Measurements from ENCODE around the gene PFN3.
"Not testable (repeated sequence)": the region's sequence is repeated elsewhere in the genome, so short reads cannot be mapped to it uniquely, and the experiment has no call there.

The PFN3 gene

GRCh38 chr5:177367323-177367848 is 33.1 kb downstream of the PFN3 start:
- Histone ChIP-seq H3K36me3 (ENCODE audit: control insufficient read depth, insufficient read depth, low read length, severe bottlenecking) (no peaks in the 10 kb centered on the region), H3K4me1 (ENCODE audit: control insufficient read depth, insufficient read depth, low read length) (peaks cover 24% of the 10 kb centered on the region)
- no peak for DNase-seq (ENCODE audit: low read depth)

GRCh38 chr5:177366528-177367322 is 33.7 kb downstream of the PFN3 start:
- H3K36me3 ChIP-seq (ENCODE audit: control insufficient read depth, insufficient read depth, low read length, severe bottlenecking): no peaks in the 10 kb centered on the region
- H3K27me3 ChIP-seq (replicated peaks; ENCODE audit: control insufficient read depth, insufficient read depth, low read length): peaks cover 18% of the 10 kb centered on the region
- peaks cover 24% of the 10 kb centered on the region for H3K4me1 ChIP-seq (ENCODE audit: control insufficient read depth, insufficient read depth, low read length)
- H3K4me3 ChIP-seq (ENCODE audit: low read length): peak overlapping the region; percentile 80
- DNase-seq (ENCODE audit: low read depth): peak; percentile 77
- H3K9me3 ChIP-seq (ENCODE audit: control insufficient read depth, low read length): no peaks in the 10 kb centered on the region
- H3K9ac ChIP-seq (ENCODE audit: low read length): peak overlapping the region; percentile 79

More at GRCh38 chr5:177367323-177367848, 33.1 kb downstream of the PFN3 start:
- Histone ChIP-seq H3K9ac (ENCODE audit: low read length) (peak overlapping the region; percentile 11), H3K27me3 (replicated peaks; ENCODE audit: control insufficient read depth, insufficient read depth, low read length) (peaks cover 14% of the 10 kb centered on the region), H3K9me3 (ENCODE audit: control insufficient read depth, low read length) (no peaks in the 10 kb centered on the region), H3K4me3 (ENCODE audit: low read length) (peak overlapping the region; percentile 80)

- H3K4me1 ChIP-seq (ENCODE audit: control insufficient read depth, insufficient read depth, low read length): peaks cover 21% of the 10 kb centered on the region
- no peaks in the 10 kb centered on the region for H3K9me3 ChIP-seq (ENCODE audit: control insufficient read depth, low read length)
- H3K27me3 ChIP-seq (replicated peaks; ENCODE audit: control insufficient read depth, insufficient read depth, low read length): peaks cover 24% of the 10 kb centered on the region
- no peaks in the 10 kb centered on the region for H3K36me3 ChIP-seq (ENCODE audit: control insufficient read depth, insufficient read depth, low read length, severe bottlenecking)
- peak overlapping the region; percentile 80 for H3K4me3 ChIP-seq (ENCODE audit: low read length)
- H3K9ac ChIP-seq (ENCODE audit: low read length): peak overlapping the region; percentile 79
- no peak for DNase-seq (ENCODE audit: low read depth)
Observed at GRCh38 chr5:177365845-177366527, 34.5 kb downstream of the PFN3 start.

GRCh38 chr5:177364159-177364962 is 36.1 kb downstream of the PFN3 start:
- no peak for DNase-seq (ENCODE audit: low read depth)
- Histone ChIP-seq H3K4me3 (ENCODE audit: low read length) (no peak overlapping the region), H3K36me3 (ENCODE audit: control insufficient read depth, insufficient read depth, low read length, severe bottlenecking) (no peaks in the 10 kb centered on the region), H3K9ac (ENCODE audit: low read length) (no peak overlapping the region), H3K27me3 (replicated peaks; ENCODE audit: control insufficient read depth, insufficient read depth, low read length) (peaks cover 30% of the 10 kb centered on the region), H3K4me1 (ENCODE audit: control insufficient read depth, insufficient read depth, low read length) (peaks cover 21% of the 10 kb centered on the region), H3K9me3 (ENCODE audit: control insufficient read depth, low read length) (no peaks in the 10 kb centered on the region)

- no peak for DNase-seq (ENCODE audit: low read depth)
- Histone ChIP-seq H3K9me3 (ENCODE audit: control insufficient read depth, low read length) (no peaks in the 10 kb centered on the region), H3K27me3 (replicated peaks; ENCODE audit: control insufficient read depth, insufficient read depth, low read length) (peaks cover 36% of the 10 kb centered on the region), H3K9ac (ENCODE audit: low read length) (no peak overlapping the region), H3K4me3 (ENCODE audit: low read length) (no peak overlapping the region), H3K36me3 (ENCODE audit: control insufficient read depth, insufficient read depth, low read length, severe bottlenecking) (no peaks in the 10 kb centered on the region), H3K4me1 (ENCODE audit: control insufficient read depth, insufficient read depth, low read length) (peaks cover 21% of the 10 kb centered on the region)
Observed at GRCh38 chr5:177363565-177363964, 36.9 kb downstream of the PFN3 start.

GRCh38 chr5:177362610-177363507 is 37.6 kb downstream of the PFN3 start:
- H3K9ac ChIP-seq (ENCODE audit: low read length): no peak overlapping the region
- peaks cover 35% of the 10 kb centered on the region for H3K27me3 ChIP-seq (replicated peaks; ENCODE audit: control insufficient read depth, insufficient read depth, low read length)
- H3K36me3 ChIP-seq (ENCODE audit: control insufficient read depth, insufficient read depth, low read length, severe bottlenecking): no peaks in the 10 kb centered on the region
- H3K4me1 ChIP-seq (ENCODE audit: control insufficient read depth, insufficient read depth, low read length): peaks cover 21% of the 10 kb centered on the region
- H3K4me3 ChIP-seq (ENCODE audit: low read length): peak overlapping the region; percentile 56
- peak; percentile 73 for DNase-seq (ENCODE audit: low read depth)
- H3K9me3 ChIP-seq (ENCODE audit: control insufficient read depth, low read length): no peaks in the 10 kb centered on the region

- Histone ChIP-seq H3K9ac (ENCODE audit: low read length) (no peak overlapping the region), H3K9me3 (ENCODE audit: control insufficient read depth, low read length) (no peaks in the 10 kb centered on the region), H3K4me3 (ENCODE audit: low read length) (no peak overlapping the region), H3K36me3 (ENCODE audit: control insufficient read depth, insufficient read depth, low read length, severe bottlenecking) (no peaks in the 10 kb centered on the region), H3K4me1 (ENCODE audit: control insufficient read depth, insufficient read depth, low read length) (peaks cover 17% of the 10 kb centered on the region), H3K27me3 (replicated peaks; ENCODE audit: control insufficient read depth, insufficient read depth, low read length) (peaks cover 40% of the 10 kb centered on the region)
- no peak for DNase-seq (ENCODE audit: low read depth)
Observed at GRCh38 chr5:177362292-177362609, 38.2 kb downstream of the PFN3 start.

GRCh38 chr5:177361418-177362291 is 38.8 kb downstream of the PFN3 start:
- H3K36me3 ChIP-seq (ENCODE audit: control insufficient read depth, insufficient read depth, low read length, severe bottlenecking): no peaks in the 10 kb centered on the region
- no peak for DNase-seq (ENCODE audit: low read depth)
- H3K9me3 ChIP-seq (ENCODE audit: control insufficient read depth, low read length): no peaks in the 10 kb centered on the region
- H3K4me1 ChIP-seq (ENCODE audit: control insufficient read depth, insufficient read depth, low read length): peaks cover 13% of the 10 kb centered on the region
- H3K4me3 ChIP-seq (ENCODE audit: low read length): no peak overlapping the region
- peaks cover 46% of the 10 kb centered on the region for H3K27me3 ChIP-seq (replicated peaks; ENCODE audit: control insufficient read depth, insufficient read depth, low read length)
- H3K9ac ChIP-seq (ENCODE audit: low read length): no peak overlapping the region

GRCh38 chr5:177360740-177361139 is 39.7 kb downstream of the PFN3 start:
- not testable (repeated sequence) for H3K4me1 ChIP-seq (ENCODE audit: control insufficient read depth, insufficient read depth, low read length); H3K9ac ChIP-seq (ENCODE audit: low read length); H3K9me3 ChIP-seq (ENCODE audit: control insufficient read depth, low read length); H3K36me3 ChIP-seq (ENCODE audit: control insufficient read depth, insufficient read depth, low read length, severe bottlenecking); H3K4me3 ChIP-seq (ENCODE audit: low read length); DNase-seq (ENCODE audit: low read depth)
- peaks cover 51% of the 10 kb centered on the region for H3K27me3 ChIP-seq (replicated peaks; ENCODE audit: control insufficient read depth, insufficient read depth, low read length)

- DNase-seq (ENCODE audit: low read depth): no peak
- Histone ChIP-seq H3K9me3 (ENCODE audit: control insufficient read depth, low read length) (peaks cover 8% of the 10 kb centered on the region), H3K4me3 (ENCODE audit: low read length) (no peak overlapping the region), H3K4me1 (ENCODE audit: control insufficient read depth, insufficient read depth, low read length) (peaks cover 8% of the 10 kb centered on the region), H3K9ac (ENCODE audit: low read length) (no peak overlapping the region), H3K36me3 (ENCODE audit: control insufficient read depth, insufficient read depth, low read length, severe bottlenecking) (no peaks in the 10 kb centered on the region), H3K27me3 (replicated peaks; ENCODE audit: control insufficient read depth, insufficient read depth, low read length) (peaks cover 58% of the 10 kb centered on the region)
Observed at GRCh38 chr5:177359860-177360259, 40.6 kb downstream of the PFN3 start.
